HFFc6 (cell line): Measurements from ENCODE around the gene IFI27L2. TPM values are rescaled to one million over a fixed set of nuclear protein-coding genes. Genes with fewer than 3 reads are reported as not detected.

Source experiments
- DNase-seq: peaks from one replicate; pipeline ENCODE4 v3.0.0-alpha.2; 2018
- H3K27ac Mint-ChIP-seq: 2 replicates; pipeline ENCODE4 v1.8.0; 2020; ENCODE audit warnings: mild to moderate bottlenecking, mixed read lengths
- H3K27me3 Mint-ChIP-seq: 2 replicates; pipeline ENCODE4 v1.8.0; 2021; ENCODE audit warnings: mild to moderate bottlenecking, moderate library complexity, mixed read lengths; ENCODE audit not compliant: insufficient read depth
- H3K36me3 Mint-ChIP-seq: 2 replicates; pipeline ENCODE4 v1.8.0; 2021; ENCODE audit warnings: low read depth, mixed read lengths
- H3K4me1 Mint-ChIP-seq: 2 replicates; pipeline ENCODE4 v1.8.0; 2020; ENCODE audit warnings: low read depth, mixed read lengths
- H3K4me3 Mint-ChIP-seq: 2 replicates; pipeline ENCODE4 v1.8.0; 2020; ENCODE audit warnings: mild to moderate bottlenecking, moderate library complexity, mixed read lengths
- H3K9me3 Mint-ChIP-seq: 2 replicates; pipeline ENCODE4 v1.8.0; 2020; ENCODE audit warnings: mild to moderate bottlenecking, mixed read lengths
- long read RNA-seq: library from polyadenylated mRNA; unstranded; transcript quantifications from one replicate; pipeline ENCODE4 v2.0.0, GENCODE V29; 2019
- total RNA-seq, 6 experiments: library from RNA; stranded (reverse); fragmentation: NEBNext Ultra II Directional; extraction: Animal tissue kit (Norgen Biotek cat#: 25700); gene quantifications; 2 replicates in 1 of 6; 3 replicates in 5 of 6; pipeline ENCODE4 v1.2.3, GENCODE V29; 2021
- TF ChIP-seq, protein P1 (sequence below): fragments of 200-600 bp; sonication (generic); IDR thresholded peaks from 2 replicates; pipeline ENCODE4 v1.5.0; 2021; ENCODE audit warnings: antibody characterized with exemption, mild to moderate bottlenecking

IFI27L2 gene
- total RNA-seq, result 100 to 1,000 TPM; 150 to 180 (median 171) TPM
- long read RNA-seq, transcript IFI27L2-201 (4 exons, 511 nt), result major isoform, 118 of 137 reads
- long read RNA-seq, transcript IFI27L2-204 (3 exons, 516 nt), result minor isoform, 10 of 137 reads
- long read RNA-seq, partial matches to known transcripts, result 0 of 137 reads
- long read RNA-seq, other reads (novel, unspliced or antisense), result 6 of 137 reads

- peaks cover 10% of the 10 kb centered on the region; the same call in 1 of the 2 replicates for H3K36me3 Mint-ChIP-seq
- peak within 1 kb of the TSS; percentile 91 for H3K4me3 Mint-ChIP-seq
- peak within 1 kb of the TSS; percentile 73 for H3K27ac Mint-ChIP-seq
- H3K9me3 Mint-ChIP-seq, result no peaks in the 10 kb centered on the region
- H3K27me3 Mint-ChIP-seq, result no peaks in the 10 kb centered on the region; the same call in 1 of the 2 replicates
- DNase-seq, result peak; percentile 78
- peaks cover 19% of the 10 kb centered on the region for H3K4me1 Mint-ChIP-seq
- TF ChIP-seq, protein P1, sequence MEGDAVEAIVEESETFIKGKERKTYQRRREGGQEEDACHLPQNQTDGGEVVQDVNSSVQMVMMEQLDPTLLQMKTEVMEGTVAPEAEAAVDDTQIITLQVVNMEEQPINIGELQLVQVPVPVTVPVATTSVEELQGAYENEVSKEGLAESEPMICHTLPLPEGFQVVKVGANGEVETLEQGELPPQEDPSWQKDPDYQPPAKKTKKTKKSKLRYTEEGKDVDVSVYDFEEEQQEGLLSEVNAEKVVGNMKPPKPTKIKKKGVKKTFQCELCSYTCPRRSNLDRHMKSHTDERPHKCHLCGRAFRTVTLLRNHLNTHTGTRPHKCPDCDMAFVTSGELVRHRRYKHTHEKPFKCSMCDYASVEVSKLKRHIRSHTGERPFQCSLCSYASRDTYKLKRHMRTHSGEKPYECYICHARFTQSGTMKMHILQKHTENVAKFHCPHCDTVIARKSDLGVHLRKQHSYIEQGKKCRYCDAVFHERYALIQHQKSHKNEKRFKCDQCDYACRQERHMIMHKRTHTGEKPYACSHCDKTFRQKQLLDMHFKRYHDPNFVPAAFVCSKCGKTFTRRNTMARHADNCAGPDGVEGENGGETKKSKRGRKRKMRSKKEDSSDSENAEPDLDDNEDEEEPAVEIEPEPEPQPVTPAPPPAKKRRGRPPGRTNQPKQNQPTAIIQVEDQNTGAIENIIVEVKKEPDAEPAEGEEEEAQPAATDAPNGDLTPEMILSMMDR, result peak; percentile 70
These were observed at the start of gene IFI27L2 for GRCh38 chr14:94129111-94129757. TSS of gene IFI27L2 (minus strand) at chr14:94129604. CDS start at chr14:94129564, 40 bp downstream.

- Mint-ChIP-seq H3K9me3 (no peaks in the 10 kb centered on the region), H3K4me1 (peaks cover 15% of the 10 kb centered on the region; the same call in 1 of the 2 replicates), H3K4me3 (no peak overlapping the region), H3K36me3 (no peaks in the 10 kb centered on the region), H3K27me3 (peaks cover 19% of the 10 kb centered on the region), H3K27ac (no peak overlapping the region)
- DNase-seq, result no peak
- TF ChIP-seq, protein P1, result no peak
These were observed 48.4 kb upstream of the IFI27L2 start for GRCh38 chr14:94177806-94178205.

- DNase-seq, result no peak
- Mint-ChIP-seq H3K27me3 (peaks cover 19% of the 10 kb centered on the region), H3K9me3 (no peaks in the 10 kb centered on the region), H3K36me3 (no peaks in the 10 kb centered on the region), H3K27ac (no peak overlapping the region), H3K4me1 (peaks cover 16% of the 10 kb centered on the region), H3K4me3 (no peak overlapping the region)
- TF ChIP-seq, protein P1, result no peak
These were observed 47.4 kb upstream of the IFI27L2 start for GRCh38 chr14:94176808-94177207.

DNA sequence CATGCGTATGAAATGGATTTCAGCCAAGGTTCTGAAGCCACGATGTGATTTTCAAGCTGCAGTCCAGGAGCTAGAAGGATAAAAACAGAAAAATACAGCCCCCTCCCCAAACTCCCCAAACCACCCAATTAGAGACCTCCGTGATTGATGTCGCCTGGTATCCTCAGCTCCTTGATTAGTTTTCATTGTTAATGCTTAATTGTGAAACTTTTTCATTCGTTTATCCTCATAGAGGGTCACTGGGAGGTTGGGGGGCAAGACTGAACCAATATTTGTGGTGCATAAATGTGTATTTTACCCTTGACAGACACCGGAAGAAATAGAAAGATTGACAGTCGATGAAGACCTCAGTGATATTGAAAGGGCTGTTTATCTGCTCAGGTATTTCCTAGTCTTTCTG, 46.3 kb upstream of the IFI27L2 start:
- H3K36me3 Mint-ChIP-seq, result no peaks in the 10 kb centered on the region
- peaks cover 24% of the 10 kb centered on the region for H3K4me1 Mint-ChIP-seq
- H3K9me3 Mint-ChIP-seq, result no peaks in the 10 kb centered on the region
- no peak for DNase-seq
- H3K27me3 Mint-ChIP-seq, result peaks cover 18% of the 10 kb centered on the region
- TF ChIP-seq, protein P1, result no peak
- no peak overlapping the region for H3K27ac Mint-ChIP-seq
- H3K4me3 Mint-ChIP-seq, result peak overlapping the region; percentile 60; the same call in 1 of the 2 replicates

GRCh38 chr14:94175011-94175745, 45.8 kb upstream of the IFI27L2 start:
- no peaks in the 10 kb centered on the region for H3K36me3 Mint-ChIP-seq
- TF ChIP-seq, protein P1, result no peak

More at GRCh38 chr14:94175011-94175745, 45.8 kb upstream of the IFI27L2 start:
- Mint-ChIP-seq H3K9me3 (no peaks in the 10 kb centered on the region), H3K27me3 (peaks cover 18% of the 10 kb centered on the region), H3K27ac (no peak overlapping the region), H3K4me3 (peak overlapping the region; percentile 60), H3K4me1 (peaks cover 19% of the 10 kb centered on the region)
- no peak for DNase-seq
